ENCODE data around the gene MAPK8IP3. TPM values are rescaled to one million over a fixed set of nuclear protein-coding genes. Genes with fewer than 3 reads are reported as not detected.

Gene MAPK8IP3
- polyA plus RNA-seq, 3 donors, result 47.2 to 91.9 (median 57.6) TPM

- no peak for DNase-seq (ENCODE audit: extremely low read depth in 1 of 11, low read depth in 9 of 11, low spot score in 4 of 11)
These were observed 41.9 kb downstream of the MAPK8IP3 start for GRCh38 chr16:1747934-1748333.

- DNase-seq (ENCODE audit: extremely low read depth in 1 of 11, low read depth in 9 of 11, low spot score in 4 of 11), result no peak
These were observed 43.4 kb downstream of the MAPK8IP3 start for GRCh38 chr16:1749152-1750117.

- DNase-seq (ENCODE audit: extremely low read depth in 1 of 11, low read depth in 9 of 11, low spot score in 4 of 11), result no peak
These were observed 46.0 kb downstream of the MAPK8IP3 start for GRCh38 chr16:1751946-1752345.

GRCh38 chr16:1752853-1753252, 46.9 kb downstream of the MAPK8IP3 start:
- no peak for DNase-seq (ENCODE audit: extremely low read depth in 1 of 11, low read depth in 9 of 11, low spot score in 4 of 11)

GRCh38 chr16:1754204-1754603, 48.2 kb downstream of the MAPK8IP3 start:
- DNase-seq (ENCODE audit: extremely low read depth in 1 of 11, low read depth in 9 of 11, low spot score in 4 of 11), result no peak

GRCh38 chr16:1757714-1758461, 51.9 kb downstream of the MAPK8IP3 start:
- no peak for DNase-seq (ENCODE audit: extremely low read depth in 1 of 11, low read depth in 9 of 11, low spot score in 4 of 11)

- no peak for DNase-seq (ENCODE audit: extremely low read depth in 1 of 11, low read depth in 9 of 11, low spot score in 4 of 11)
These were observed 52.9 kb downstream of the MAPK8IP3 start for GRCh38 chr16:1758923-1759322.

GRCh38 chr16:1759511-1759910, 53.5 kb downstream of the MAPK8IP3 start:
- DNase-seq (ENCODE audit: extremely low read depth in 1 of 11, low read depth in 9 of 11, low spot score in 4 of 11), result no peak

- DNase-seq (ENCODE audit: extremely low read depth in 1 of 11, low read depth in 9 of 11, low spot score in 4 of 11), result no peak
These were observed 54.9 kb downstream of the MAPK8IP3 start for GRCh38 chr16:1760911-1761310.

- no peak for DNase-seq (ENCODE audit: extremely low read depth in 1 of 11, low read depth in 9 of 11, low spot score in 4 of 11)
These were observed 55.8 kb downstream of the MAPK8IP3 start for GRCh38 chr16:1761751-1762150.

- DNase-seq (ENCODE audit: extremely low read depth in 1 of 11, low read depth in 9 of 11, low spot score in 4 of 11), result no peak
These were observed 56.3 kb downstream of the MAPK8IP3 start for GRCh38 chr16:1762196-1762878.

GRCh38 chr16:1762879-1763520, 57.0 kb downstream of the MAPK8IP3 start:
- no peak for DNase-seq (ENCODE audit: extremely low read depth in 1 of 11, low read depth in 9 of 11, low spot score in 4 of 11)

GRCh38 chr16:1763521-1764511, 57.8 kb downstream of the MAPK8IP3 start:
- peak in 1 of 11 donors; percentile 50 for DNase-seq (ENCODE audit: extremely low read depth in 1 of 11, low read depth in 9 of 11, low spot score in 4 of 11)

GRCh38 chr16:1764971-1765370, 59.0 kb downstream of the MAPK8IP3 start:
- DNase-seq (ENCODE audit: extremely low read depth in 1 of 11, low read depth in 9 of 11, low spot score in 4 of 11), result no peak

GRCh38 chr16:1765826-1766225, 59.8 kb downstream of the MAPK8IP3 start:
- no peak for DNase-seq (ENCODE audit: extremely low read depth in 1 of 11, low read depth in 9 of 11, low spot score in 4 of 11)

- no peak for DNase-seq (ENCODE audit: extremely low read depth in 1 of 11, low read depth in 9 of 11, low spot score in 4 of 11)
These were observed 60.2 kb downstream of the MAPK8IP3 start for GRCh38 chr16:1766231-1766630.

GRCh38 chr16:1766701-1767100, 60.7 kb downstream of the MAPK8IP3 start:
- DNase-seq (ENCODE audit: extremely low read depth in 1 of 11, low read depth in 9 of 11, low spot score in 4 of 11), result no peak
